HG02943 (cell line): Measurements from ENCODE around the gene CNOT6.

Experiments used
- ATAC-seq: cut with Tn5 transposase; IDR thresholded peaks from one replicate; pipeline ENCODE4 v1.9.1; 2021; ENCODE audit warnings: mild to moderate bottlenecking, low read depth, moderate library complexity; ENCODE audit not compliant: unreplicated experiment

The CNOT6 gene

GRCh38 chr5:180557217-180557809 is 63.1 kb downstream of the CNOT6 start:
- no peak for ATAC-seq

- no peak for ATAC-seq
Measured at GRCh38 chr5:180558232-180558631, 64.1 kb downstream of the CNOT6 start.

GRCh38 chr5:180563994-180564393 is 69.8 kb downstream of the CNOT6 start:
- ATAC-seq = no peak

GRCh38 chr5:180568914-180569313 is 74.7 kb downstream of the CNOT6 start:
- no peak for ATAC-seq

GRCh38 chr5:180575571-180575970 is 81.4 kb downstream of the CNOT6 start:
- no peak for ATAC-seq

- no peak for ATAC-seq
Measured at GRCh38 chr5:180580681-180581080, 86.5 kb downstream of the CNOT6 start.

- no peak for ATAC-seq
Measured at GRCh38 chr5:180583738-180584137, 89.6 kb downstream of the CNOT6 start.

GRCh38 chr5:180586204-180586603 is 92.0 kb downstream of the CNOT6 start:
- ATAC-seq = no peak

- no peak for ATAC-seq
Measured at GRCh38 chr5:180586870-180587269, 92.7 kb downstream of the CNOT6 start.

- ATAC-seq = no peak
Measured at GRCh38 chr5:180589771-180590542, 95.8 kb downstream of the CNOT6 start.

GRCh38 chr5:180590543-180591310 is 96.5 kb downstream of the CNOT6 start:
- no peak for ATAC-seq

GRCh38 chr5:180591311-180591887 is 97.2 kb downstream of the CNOT6 start, which contains the start of gene SCGB3A1:
TSS of gene SCGB3A1 (minus strand) at chr5:180591499. CDS start at chr5:180591462, 37 bp downstream.
- no peak for ATAC-seq

- ATAC-seq = no peak
Measured at GRCh38 chr5:180592176-180592575, 98.0 kb downstream of the CNOT6 start.

- no peak for ATAC-seq
Measured at GRCh38 chr5:180593446-180594206, 99.4 kb downstream of the CNOT6 start.

- ATAC-seq = no peak
Measured at GRCh38 chr5:180594311-180595045, 100.3 kb downstream of the CNOT6 start.

- no peak for ATAC-seq
Measured at GRCh38 chr5:180595046-180595379, 100.8 kb downstream of the CNOT6 start.

- no peak for ATAC-seq
Measured at GRCh38 chr5:180595381-180596114, 101.4 kb downstream of the CNOT6 start.

GRCh38 chr5:180596115-180596667 is 102.0 kb downstream of the CNOT6 start:
- ATAC-seq = no peak
